Spleen (tissue), 7 donors: ENCODE measurements around the gene C2orf72.

Experiments used
- CTCF ChIP-seq, 11 experiments: fragments of 200-600 bp in 7 of 11; fragments of 450-650 bp in 4 of 11; sonication (generic) in 4 of 11; IDR thresholded peaks in 8 of 11; conservative IDR thresholded peaks in 3 of 11; 1 replicate in 7 of 11; 2 replicates in 4 of 11; pipeline versions ENCODE4 v1.4.0 to v1.8.0; 2016 to 2021; ENCODE audit warnings: antibody characterized with exemption in 11 of 11, inconsistent platforms in 4 of 11, mild to moderate bottlenecking in 1 of 11
- POLR2A ChIP-seq, 3 donors: fragments of 450-650 bp; IDR thresholded peaks; one replicate each; pipeline ENCODE4 v1.5.1; 2017; ENCODE audit warnings: antibody characterized with exemption in 3 of 3, mild to moderate bottlenecking in 1 of 3
- POLR2AphosphoS5 ChIP-seq, 3 donors: sonication (generic); formaldehyde crosslinking; IDR thresholded peaks; one replicate each; pipeline ENCODE4 v1.5.1; 2017; ENCODE audit warnings: antibody characterized with exemption in 3 of 3
- donor health status: DM: no; HTN: no; CAD: no; lungs with moderate emphysema.
- donor health status: DM: no; HTN: no; CAD: no.
- donor health status: DM: no; HTN: no; CAD: no.

GRCh38 chr2:231039294-231039664, 2.0 kb downstream of the C2orf72 start:
- TF ChIP-seq CTCF (IDR thresholded peaks at IDR 0.05 in 8 of 11, conservative IDR thresholded peaks at IDR 0.05 in 3 of 11), result no peak
- TF ChIP-seq POLR2A (IDR thresholded peaks at IDR 0.05), result no peak
- TF ChIP-seq POLR2AphosphoS5 (IDR thresholded peaks at IDR 0.05), result no peak
